OCI-LY7 (cell line): ENCODE results near the gene SLC8A1. TPM values are rescaled to one million over a fixed set of nuclear protein-coding genes. Genes with fewer than 3 reads are reported as not detected.
A peak's percentile ranks its signal among the peaks of the same experiment; 100 is the strongest.

Source experiments
- BruUV-seq: library from RNA; stranded (reverse); fragments of 400-500 nt; replicated peaks from 2 replicates; lab custom pipeline; 2021; lab: Mats Ljungman, UMichigan
- CTCF ChIA-PET: fragments of 300-600 bp; sonication (Branson Sonifier 250); formaldehyde crosslinking; loops from one replicate; lab custom pipeline; 2022; ENCODE audit warnings: antibody characterized with exemption; ENCODE audit not compliant: unreplicated experiment; lab: Charles Lee
- POLR2A ChIA-PET: fragments of 300-600 bp; sonication (Branson Sonifier 250); formaldehyde crosslinking; loops from one replicate; lab custom pipeline; 2022; ENCODE audit warnings: antibody characterized with exemption; lab: Charles Lee
- DNase-seq: peaks from one replicate; pipeline ENCODE4 v3.0.0-alpha.2; 2015; ENCODE audit warnings: low spot score
- H2AFZ ChIP-seq: fragments of 200-600 bp; sonication (generic), shearing (Covaris generic); 2 replicates; pipeline ENCODE4 v1.6.1; 2014; ENCODE audit warnings: mild to moderate bottlenecking, antibody characterized with exemption, low read length, moderate library complexity
- H3K27ac ChIP-seq: fragments of 200-600 bp; sonication (generic); 2 replicates; pipeline ENCODE4 v1.5.1; 2014; ENCODE audit warnings: mixed run types, low read depth, mild to moderate bottlenecking, moderate library complexity, low read length, inconsistent platforms; ENCODE audit not compliant: poor library complexity, severe bottlenecking
- H3K36me3 ChIP-seq: fragments of 200-600 bp; sonication (generic); 2 replicates; pipeline ENCODE4 v1.6.1; 2014; ENCODE audit warnings: mild to moderate bottlenecking, antibody characterized with exemption, low read length, moderate library complexity, mixed read lengths; ENCODE audit not compliant: insufficient read depth
- H3K4me1 ChIP-seq: fragments of 200-600 bp; sonication (generic); 2 replicates; pipeline ENCODE4 v1.5.1; 2014; ENCODE audit warnings: mild to moderate bottlenecking, low read length; ENCODE audit not compliant: insufficient read depth, poor library complexity, severe bottlenecking
- H3K4me2 ChIP-seq: fragments of 200-600 bp; sonication (generic); 2 replicates; pipeline ENCODE4 v1.6.1; 2014; ENCODE audit warnings: mild to moderate bottlenecking, low read length
- H3K4me3 ChIP-seq: fragments of 200-600 bp; sonication (generic); 2 replicates; pipeline ENCODE4 v1.5.1; 2014; ENCODE audit warnings: mild to moderate bottlenecking, low read depth, low read length; ENCODE audit not compliant: poor library complexity, severe bottlenecking
- H3K79me2 ChIP-seq: fragments of 200-600 bp; sonication (generic); 2 replicates; pipeline ENCODE4 v1.6.1; 2016; ENCODE audit warnings: low read depth, mild to moderate bottlenecking, low read length, moderate library complexity, mixed read lengths; ENCODE audit not compliant: insufficient read depth
- H3K9me2 ChIP-seq: fragments of 200-600 bp; sonication (generic); 2 replicates; pipeline ENCODE4 v1.6.1; 2016; ENCODE audit warnings: mild to moderate bottlenecking, low read length, mixed read lengths; ENCODE audit not compliant: insufficient read depth
- H3K9me3 ChIP-seq: fragments of 200-600 bp; sonication (generic); 2 replicates; pipeline ENCODE4 v1.6.1; 2014; ENCODE audit warnings: mild to moderate bottlenecking, mixed run types, low read length, mixed read lengths
- H4K20me1 ChIP-seq: fragments of 200-600 bp; sonication (generic); 2 replicates; pipeline ENCODE4 v1.6.1; 2014; ENCODE audit warnings: mild to moderate bottlenecking, antibody characterized with exemption, low read length, moderate library complexity, mixed read lengths; ENCODE audit not compliant: insufficient read depth
- EZH2phosphoT487 ChIP-seq: fragments of 200-600 bp; sonication (generic); IDR thresholded peaks from 2 replicates; pipeline ENCODE4 v1.6.1; 2018; ENCODE audit warnings: low read depth, borderline replicate concordance, mild to moderate bottlenecking, mixed run types, antibody characterized with exemption, low read length, moderate library complexity, mixed read lengths
- intact Hi-C: fragments of 100-400 bp; cut with micrococcal nuclease; formaldehyde crosslinking; loops from one replicate; pipeline ENCODE4 v1.10.0; 2022; ENCODE audit not compliant: unreplicated experiment
- total RNA-seq, 2 experiments: library from RNA; depleted of rRNA in 1 of 2; stranded (reverse); fragments of >200 nt in 1 of 2; shearing (Covaris generic) in 1 of 2; gene quantifications; 2 replicates each; pipeline ENCODE4 v1.2.3, GENCODE V29; 2014 to 2022
- TF ChIP-seq, protein P1 (sequence below): fragments of 200-600 bp; sonication (generic); conservative IDR thresholded peaks from 2 replicates; pipeline ENCODE4 v1.5.1; 2014; ENCODE audit warnings: mild to moderate bottlenecking, antibody characterized with exemption, low read length, moderate library complexity, mixed read lengths

Gene SLC8A1
- total RNA-seq, 2 experiments from 2014 or later, result 3.6 to 7.3 TPM

DNA sequence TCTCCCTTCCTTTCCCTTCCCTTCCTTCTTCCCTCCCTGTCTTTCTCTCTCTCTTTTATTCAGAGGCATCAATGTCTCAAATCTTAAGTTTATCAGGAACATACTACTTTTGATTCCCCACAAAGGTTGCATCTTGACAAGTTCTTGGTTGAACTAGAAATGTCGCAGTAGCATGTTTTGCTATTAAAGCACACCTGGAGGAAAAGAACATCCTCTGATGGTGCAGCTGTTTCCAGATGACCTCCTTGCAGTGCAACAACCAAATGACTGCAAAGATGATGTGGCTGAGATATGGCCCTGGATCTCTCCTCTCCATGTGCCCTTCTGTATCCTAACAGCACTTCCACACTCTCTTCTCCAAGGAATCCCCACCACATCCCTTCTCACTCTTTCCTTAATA is 127.2 kb downstream of the SLC8A1 start:
- BruUV-seq, result no TSS peak
- H3K4me1 ChIP-seq, result peaks cover 50% of the 10 kb centered on the region
- no peaks in the 10 kb centered on the region for H4K20me1 ChIP-seq
- H3K4me3 ChIP-seq, result no peak overlapping the region
- no peaks in the 10 kb centered on the region for H3K9me3 ChIP-seq
- peak overlapping the region; percentile 16 for H3K27ac ChIP-seq
- H3K36me3 ChIP-seq, result no peaks in the 10 kb centered on the region
- H3K9me2 ChIP-seq, result no peaks in the 10 kb centered on the region
- peak overlapping the region; percentile 23 for H2AFZ ChIP-seq
- POLR2A ChIA-PET, result interaction anchor here (0.6 to 1.4 kb wide), 6 partner anchors 8 to 981 kb away, joined by 3 read pairs; no protein-coding TSS in a partner anchor
- intact Hi-C loops, result no loop called here
- no peaks in the 10 kb centered on the region for H3K79me2 ChIP-seq
- no peak for TF ChIP-seq EZH2phosphoT487
- TF ChIP-seq, protein P1, sequence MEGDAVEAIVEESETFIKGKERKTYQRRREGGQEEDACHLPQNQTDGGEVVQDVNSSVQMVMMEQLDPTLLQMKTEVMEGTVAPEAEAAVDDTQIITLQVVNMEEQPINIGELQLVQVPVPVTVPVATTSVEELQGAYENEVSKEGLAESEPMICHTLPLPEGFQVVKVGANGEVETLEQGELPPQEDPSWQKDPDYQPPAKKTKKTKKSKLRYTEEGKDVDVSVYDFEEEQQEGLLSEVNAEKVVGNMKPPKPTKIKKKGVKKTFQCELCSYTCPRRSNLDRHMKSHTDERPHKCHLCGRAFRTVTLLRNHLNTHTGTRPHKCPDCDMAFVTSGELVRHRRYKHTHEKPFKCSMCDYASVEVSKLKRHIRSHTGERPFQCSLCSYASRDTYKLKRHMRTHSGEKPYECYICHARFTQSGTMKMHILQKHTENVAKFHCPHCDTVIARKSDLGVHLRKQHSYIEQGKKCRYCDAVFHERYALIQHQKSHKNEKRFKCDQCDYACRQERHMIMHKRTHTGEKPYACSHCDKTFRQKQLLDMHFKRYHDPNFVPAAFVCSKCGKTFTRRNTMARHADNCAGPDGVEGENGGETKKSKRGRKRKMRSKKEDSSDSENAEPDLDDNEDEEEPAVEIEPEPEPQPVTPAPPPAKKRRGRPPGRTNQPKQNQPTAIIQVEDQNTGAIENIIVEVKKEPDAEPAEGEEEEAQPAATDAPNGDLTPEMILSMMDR, result no peak
- peak overlapping the region; percentile 39 for H3K4me2 ChIP-seq
- CTCF ChIA-PET, result no interaction called here
- DNase-seq, result peak; percentile 64

DNA sequence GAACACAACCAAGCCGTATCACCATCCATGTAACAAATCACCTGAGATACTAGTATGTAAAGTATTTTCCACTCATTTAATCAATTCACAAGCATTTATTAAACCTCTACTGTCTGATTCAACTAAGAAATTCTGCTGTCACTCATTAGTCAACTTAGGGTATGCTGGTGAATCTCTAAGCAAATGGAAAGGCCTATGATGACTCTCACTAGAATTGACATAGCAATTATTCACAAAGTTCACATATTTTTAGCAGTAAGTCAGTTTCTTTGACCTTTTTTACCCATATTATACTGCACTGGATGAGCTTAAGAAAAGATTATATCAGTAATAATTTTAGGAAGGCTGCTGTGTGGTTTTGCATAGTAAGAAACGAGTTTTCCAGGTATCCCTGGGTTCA is 130.1 kb downstream of the SLC8A1 start:
- Histone ChIP-seq H2AFZ (peak overlapping the region; percentile 87; the same call in 1 of the 2 replicates), H3K27ac (peak overlapping the region; percentile 28), H3K9me2 (no peaks in the 10 kb centered on the region), H3K4me3 (peak overlapping the region; percentile 47), H3K79me2 (no peaks in the 10 kb centered on the region), H3K9me3 (no peaks in the 10 kb centered on the region), H4K20me1 (no peaks in the 10 kb centered on the region), H3K4me2 (peak overlapping the region; percentile 60; the same call in 1 of the 2 replicates), H3K4me1 (peaks cover 50% of the 10 kb centered on the region), H3K36me3 (no peaks in the 10 kb centered on the region)
- intact Hi-C loops, result no loop called here
- ChIA-PET POLR2A (interaction anchor here (1.0 to 1.5 kb wide), 2 partner anchors 13 to 43 kb away, joined by 5 read pairs; no protein-coding TSS in a partner anchor), CTCF (no interaction called here)
- DNase-seq, result no peak
- no peak for TF ChIP-seq EZH2phosphoT487
- TF ChIP-seq, protein P1, result no peak
- no TSS peak for BruUV-seq

DNA sequence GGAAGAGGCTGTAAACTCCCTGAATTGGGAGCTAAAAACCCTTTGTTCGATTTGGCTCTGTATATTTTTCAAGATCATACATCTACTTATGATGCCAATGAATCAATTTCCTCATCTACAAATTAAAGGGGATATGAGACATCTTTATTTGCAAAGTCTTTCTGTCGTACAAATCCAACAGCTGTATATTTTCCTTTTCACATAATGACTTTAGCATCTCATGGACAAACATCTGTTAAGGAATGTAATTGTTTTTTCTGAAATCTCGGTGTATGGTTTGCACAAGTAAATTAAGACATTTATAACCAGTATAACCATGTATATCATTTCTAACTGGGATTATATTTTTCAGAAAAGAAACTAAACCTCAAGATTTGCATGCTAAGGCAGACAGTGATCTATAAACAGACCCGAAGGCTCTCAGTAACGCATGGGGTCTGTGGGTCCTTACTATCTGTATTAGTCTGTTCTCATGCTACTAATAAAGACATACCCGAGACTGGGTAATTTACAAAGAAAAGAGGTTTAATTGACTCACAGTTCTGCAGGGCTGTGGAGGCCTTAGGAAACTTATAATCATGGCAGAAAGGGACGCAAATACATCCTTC is 130.8 kb downstream of the SLC8A1 start:
- peak; percentile 21 for DNase-seq
- Histone ChIP-seq H4K20me1 (no peaks in the 10 kb centered on the region), H3K4me1 (peaks cover 45% of the 10 kb centered on the region), H3K4me2 (peak overlapping the region; percentile 60), H3K4me3 (peak overlapping the region; percentile 47), H3K36me3 (no peaks in the 10 kb centered on the region), H3K79me2 (no peaks in the 10 kb centered on the region), H2AFZ (peak overlapping the region; percentile 87; the same call in 1 of the 2 replicates), H3K9me3 (no peaks in the 10 kb centered on the region), H3K9me2 (no peaks in the 10 kb centered on the region), H3K27ac (peak overlapping the region; percentile 28)
- intact Hi-C loops, result no loop called here
- no TSS peak for BruUV-seq
- POLR2A ChIA-PET, result interaction anchor here (0.8 kb wide), 1 partner anchor 13 kb away, joined by 3 read pairs; no protein-coding TSS in a partner anchor
- CTCF ChIA-PET, result no interaction called here
- TF ChIP-seq, protein P1, result no peak
- no peak for TF ChIP-seq EZH2phosphoT487
